Measurements from ENCODE around the gene HADHB. TPM values are rescaled to one million over a fixed set of nuclear protein-coding genes. Genes with fewer than 3 reads are reported as not detected.

Gene HADHB
- total RNA-seq, 1 experiment from 2014 or later: 41.3 TPM

GRCh38 chr2:26324903-26325302 is 80.2 kb downstream of the HADHB start:
- Histone ChIP-seq H3K79me2 (ENCODE audit: insufficient read depth, low read length) (no peaks in the 10 kb centered on the region), H2BK120ac (ENCODE audit: low read depth, low read length, poor library complexity, severe bottlenecking) (no peak overlapping the region), H3K79me1 (ENCODE audit: insufficient read depth, low read depth, low read length, poor library complexity, severe bottlenecking) (no peaks in the 10 kb centered on the region), H2BK5ac (ENCODE audit: insufficient read length, low read length) (no peak overlapping the region), H3K23ac (ENCODE audit: insufficient read length, low read depth, low read length) (no peak overlapping the region), H3K9ac (ENCODE audit: extremely low read depth, insufficient read length, low read length) (no peak overlapping the region), H2BK20ac (ENCODE audit: low read depth, low read length, poor library complexity, severe bottlenecking) (no peak overlapping the region), H2AK5ac (ENCODE audit: insufficient read length, low read length) (no peak overlapping the region), H2AFZ (ENCODE audit: low read length) (no peak overlapping the region), H2BK12ac (ENCODE audit: insufficient read length, low read depth, low read length) (no peak overlapping the region), H3K4me2 (ENCODE audit: insufficient read depth, insufficient read length, low read length) (no peak overlapping the region), H2BK15ac (ENCODE audit: low read depth, low read length) (no peak overlapping the region), H3K4ac (ENCODE audit: low read depth, low read length) (no peak overlapping the region), H3K4me1 (ENCODE audit: insufficient read depth, low read length) (no peaks in the 10 kb centered on the region), H3K9me3 (ENCODE audit: control insufficient read depth, low read depth, low read length) (no peaks in the 10 kb centered on the region), H4K20me1 (ENCODE audit: control insufficient read depth, insufficient read depth, insufficient read length) (no peaks in the 10 kb centered on the region), H3T11ph (ENCODE audit: low read length) (no peak overlapping the region), H3K27ac (ENCODE audit: insufficient read length, low read depth, low read length) (no peak overlapping the region), H3K23me2 (ENCODE audit: insufficient read length, low read depth, low read length, poor library complexity, severe bottlenecking) (no peaks in the 10 kb centered on the region), H4K91ac (ENCODE audit: insufficient read length, low read depth, low read length) (no peak overlapping the region), H3K27me3 (ENCODE audit: insufficient read depth, low read length) (no peaks in the 10 kb centered on the region), H4K5ac (ENCODE audit: insufficient read length, low read depth, low read length) (no peak overlapping the region), H3K14ac (ENCODE audit: insufficient read depth, low read length) (no peak overlapping the region), H3K18ac (ENCODE audit: insufficient read length, low read depth, low read length) (no peak overlapping the region), H4K8ac (replicated peaks; ENCODE audit: insufficient read length, low read depth, low read length) (no peak overlapping the region), H3K56ac (ENCODE audit: insufficient read length, low read depth, low read length) (no peak overlapping the region)
- H3K27me3 Mint-ChIP-seq (ENCODE audit: low read depth): no peaks in the 10 kb centered on the region; the same call in 1 of the 2 replicates
- peaks cover 3% of the 10 kb centered on the region in 2 experiments for H3K4me1 Mint-ChIP-seq
- no peaks in the 10 kb centered on the region for H3K9me3 Mint-ChIP-seq
- no peak for DNase-seq
- H3K27ac Mint-ChIP-seq: no peak overlapping the region
- TF ChIP-seq CTCF (conservative IDR thresholded peaks at IDR 0.05): no peak
- H3K4me3 Mint-ChIP-seq: no peak overlapping the region
- H3K36me3 Mint-ChIP-seq (ENCODE audit: insufficient read depth in 1 of 3, low read depth in 3 of 3): no peaks in the 10 kb centered on the region
- WGBS (ENCODE audit: extremely low coverage, insufficient read length, low lambda C conversion rate): no CpG with 5 or more reads among the region's 3 CpGs

Measured in H9 (cell line).